Neural cell (in vitro differentiated cells): ENCODE results near the gene SLC9A3. TPM values are rescaled to one million over a fixed set of nuclear protein-coding genes. Genes with fewer than 3 reads are reported as not detected.

Experiments used
- H2AFZ ChIP-seq: fragments of 200-600, 300-800 bp; sonication (generic), shearing (Covaris generic); 2 replicates; pipeline ENCODE4 v1.6.0; 2014; ENCODE audit warnings: low read depth, mild to moderate bottlenecking, antibody characterized with exemption, low read length, moderate library complexity
- H3F3A ChIP-seq: fragments of 200-600 bp; shearing (Covaris generic); 2 replicates; pipeline ENCODE4 v1.6.1; 2016; ENCODE audit warnings: mild to moderate bottlenecking, moderate library complexity, mixed read lengths, antibody characterized with exemption, low read length; ENCODE audit not compliant: insufficient read depth, poor library complexity, severe bottlenecking
- H3K27ac ChIP-seq: fragments of 200-600, 300-800 bp; sonication (generic), shearing (Covaris generic); 2 replicates; pipeline ENCODE4 v1.5.1; 2014; ENCODE audit warnings: mild to moderate bottlenecking, low read length, moderate library complexity
- H3K27me3 ChIP-seq: fragments of 300-800, 200-600 bp; sonication (generic), shearing (Covaris generic); 2 replicates; pipeline ENCODE4 v1.6.0; 2014; ENCODE audit warnings: mild to moderate bottlenecking, low read depth, low read length, moderate library complexity; ENCODE audit not compliant: insufficient read depth
- H3K36me3 ChIP-seq: fragments of 300-800, 200-600 bp; sonication (generic), shearing (Covaris generic); 2 replicates; pipeline ENCODE4 v1.5.1; 2014; ENCODE audit warnings: mild to moderate bottlenecking, antibody characterized with exemption, low read length, moderate library complexity; ENCODE audit not compliant: insufficient read depth
- H3K4me2 ChIP-seq: fragments of 300-800, 200-600 bp; sonication (generic), shearing (Covaris generic); 2 replicates; pipeline ENCODE4 v1.6.0; 2014; ENCODE audit warnings: mild to moderate bottlenecking, low read length
- H3K4me3 ChIP-seq: fragments of 300-800, 200-600 bp; sonication (generic), shearing (Covaris generic); 2 replicates; pipeline ENCODE4 v1.5.1; 2014; ENCODE audit warnings: mild to moderate bottlenecking, low read length, moderate library complexity
- H3K79me2 ChIP-seq: fragments of 200-600 bp; shearing (Covaris generic); replicated peaks from 2 replicates; pipeline ENCODE4 v1.6.0; 2014; ENCODE audit warnings: mild to moderate bottlenecking, low read length, moderate library complexity; ENCODE audit not compliant: insufficient read depth
- H3K9ac ChIP-seq: fragments of 300-800, 200-600 bp; sonication (generic), shearing (Covaris generic); 2 replicates; pipeline ENCODE4 v1.6.1; 2016; ENCODE audit warnings: mild to moderate bottlenecking, low read length, mixed read lengths
- H3K9me2 ChIP-seq: fragments of 200-600 bp; shearing (Covaris generic); 2 replicates; pipeline ENCODE4 v1.6.1; 2016; ENCODE audit warnings: mild to moderate bottlenecking, low read length, mixed read lengths; ENCODE audit not compliant: insufficient read depth
- H3K9me3 ChIP-seq: fragments of 200-600, 300-800 bp; sonication (generic), shearing (Covaris generic); 2 replicates; pipeline ENCODE4 v1.6.1; 2016; ENCODE audit warnings: mild to moderate bottlenecking, mixed run types, low read length, moderate library complexity, mixed read lengths
- H4K20me1 ChIP-seq: fragments of 200-600 bp; shearing (Covaris generic); 2 replicates; pipeline ENCODE4 v1.6.1; 2016; ENCODE audit warnings: mild to moderate bottlenecking, mixed run types; ENCODE audit not compliant: insufficient read depth
- CTCF ChIP-seq: fragments of 450-650 bp; IDR thresholded peaks from 2 replicates; pipeline ENCODE4 v1.5.1; 2014; ENCODE audit warnings: antibody characterized with exemption, mild to moderate bottlenecking, moderate library complexity; ENCODE audit not compliant: poor library complexity, severe bottlenecking
- EP300 ChIP-seq: fragments of 450-650 bp; conservative IDR thresholded peaks from 2 replicates; pipeline ENCODE4 v1.6.1; 2014; ENCODE audit warnings: antibody characterized with exemption, mild to moderate bottlenecking, moderate library complexity; ENCODE audit not compliant: poor library complexity, severe bottlenecking
- POLR2AphosphoS5 ChIP-seq: IDR thresholded peaks from 2 replicates; pipeline ENCODE4 v1.6.1; 2012
- RAD21 ChIP-seq: fragments of 450-650 bp; conservative IDR thresholded peaks from 2 replicates; pipeline ENCODE4 v1.6.1; 2014; ENCODE audit warnings: antibody characterized with exemption, mild to moderate bottlenecking, moderate library complexity
- REST ChIP-seq: IDR thresholded peaks from 2 replicates; pipeline ENCODE4 v1.6.1; 2012; ENCODE audit warnings: borderline replicate concordance
- SMC3 ChIP-seq: fragments of 450-650 bp; conservative IDR thresholded peaks from 2 replicates; pipeline ENCODE4 v1.6.1; 2014; ENCODE audit warnings: antibody characterized with exemption, mild to moderate bottlenecking, moderate library complexity; ENCODE audit not compliant: poor library complexity
- TAF1 ChIP-seq: IDR thresholded peaks from 2 replicates; pipeline ENCODE4 v1.6.1; 2012; ENCODE audit warnings: low read depth
- polyA plus RNA-seq: library from polyadenylated mRNA; depleted of rRNA; stranded (reverse); fragments of >200 nt; gene quantifications from 2 replicates; pipeline ENCODE4 v1.2.3, GENCODE V29; 2014

SLC9A3 gene
- polyA plus RNA-seq, 1 donor from 2014 or later: 4.0 TPM

- no peaks in the 10 kb centered on the region for H3K36me3 ChIP-seq
Observed at GRCh38 chr5:555058-555623, 30.9 kb upstream of the SLC9A3 start.

GRCh38 chr5:554284-554988 lies 30.2 kb upstream of the SLC9A3 start:
- H3K27me3 ChIP-seq: peaks cover 3% of the 10 kb centered on the region
- no peaks in the 10 kb centered on the region for H3K79me2 ChIP-seq
- no peaks in the 10 kb centered on the region for H4K20me1 ChIP-seq
- peaks cover 4% of the 10 kb centered on the region for H3K9me3 ChIP-seq
- no peaks in the 10 kb centered on the region for H3K36me3 ChIP-seq
- TF ChIP-seq POLR2AphosphoS5 (no peak), CTCF (no peak), EP300 (no peak), TAF1 (no peak), RAD21 (no peak)
- H3K4me3 ChIP-seq: no peak overlapping the region
- H3K27ac ChIP-seq: no peak overlapping the region
- no peaks in the 10 kb centered on the region for H3K9me2 ChIP-seq
- no peak overlapping the region for H2AFZ ChIP-seq
- H3K4me2 ChIP-seq: no peak overlapping the region
- H3K9ac ChIP-seq: no peak overlapping the region
- H3F3A ChIP-seq: no peaks in the 10 kb centered on the region

More at GRCh38 chr5:555058-555623, 30.9 kb upstream of the SLC9A3 start:
- Histone ChIP-seq H2AFZ (no peak overlapping the region), H3F3A (no peaks in the 10 kb centered on the region), H3K9me2 (no peaks in the 10 kb centered on the region), H3K79me2 (no peaks in the 10 kb centered on the region), H3K4me2 (no peak overlapping the region), H3K27ac (no peak overlapping the region), H3K9me3 (peaks cover 4% of the 10 kb centered on the region), H3K9ac (no peak overlapping the region), H3K4me3 (no peak overlapping the region), H3K27me3 (peaks cover 3% of the 10 kb centered on the region), H4K20me1 (no peaks in the 10 kb centered on the region)
- no peak for TF ChIP-seq EP300

- H4K20me1 ChIP-seq: no peaks in the 10 kb centered on the region
- H3K9ac ChIP-seq: no peak overlapping the region
- peaks cover 4% of the 10 kb centered on the region for H3K9me3 ChIP-seq
- H2AFZ ChIP-seq: no peak overlapping the region
- peaks cover 3% of the 10 kb centered on the region for H3K27me3 ChIP-seq
- H3K9me2 ChIP-seq: no peaks in the 10 kb centered on the region
- H3K4me2 ChIP-seq: no peak overlapping the region
- H3K79me2 ChIP-seq: no peaks in the 10 kb centered on the region
- TF ChIP-seq REST (no peak), TAF1 (no peak), SMC3 (no peak)
- no peak overlapping the region for H3K4me3 ChIP-seq
- H3K36me3 ChIP-seq: no peaks in the 10 kb centered on the region
- H3K27ac ChIP-seq: no peak overlapping the region
- H3F3A ChIP-seq: no peaks in the 10 kb centered on the region
Observed at GRCh38 chr5:553874-554273, 29.6 kb upstream of the SLC9A3 start.
